GM12874 (cell line): Measurements from ENCODE around the gene TMEM238L.

Experiments used
- CTCF ChIP-seq: IDR thresholded peaks from 2 replicates; pipeline ENCODE4 v1.5.1; 2011; ENCODE audit warnings: low read depth, mild to moderate bottlenecking, control low read depth, low read length, moderate library complexity; ENCODE audit not compliant: insufficient read depth

Gene TMEM238L

DNA sequence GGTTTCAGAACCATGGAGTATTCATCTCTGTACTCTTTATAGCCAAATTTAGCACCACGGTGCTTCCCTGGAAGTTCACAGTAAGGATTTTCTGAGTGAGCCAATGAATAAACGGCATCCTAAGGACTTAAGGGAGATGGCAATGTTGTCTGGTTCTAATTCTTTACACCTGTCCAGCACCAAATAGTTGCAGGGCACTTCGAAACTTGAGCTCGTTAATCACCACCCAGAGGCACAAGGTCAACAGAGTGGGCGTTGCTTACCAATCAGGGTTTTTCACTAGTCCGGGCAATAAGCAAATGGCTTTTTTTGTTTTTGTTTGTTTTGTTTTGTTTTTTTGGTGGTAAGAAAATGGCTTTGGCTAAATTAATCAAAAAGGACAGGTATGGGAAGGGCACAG lies 45.8 kb downstream of the TMEM238L start:
- no peak for TF ChIP-seq CTCF

GRCh38 chr17:10757647-10758046 lies 46.3 kb downstream of the TMEM238L start:
- TF ChIP-seq CTCF = no peak

GRCh38 chr17:10757067-10757466 lies 46.8 kb downstream of the TMEM238L start:
- no peak for TF ChIP-seq CTCF

GRCh38 chr17:10756619-10757018 lies 47.3 kb downstream of the TMEM238L start:
- TF ChIP-seq CTCF = no peak

DNA sequence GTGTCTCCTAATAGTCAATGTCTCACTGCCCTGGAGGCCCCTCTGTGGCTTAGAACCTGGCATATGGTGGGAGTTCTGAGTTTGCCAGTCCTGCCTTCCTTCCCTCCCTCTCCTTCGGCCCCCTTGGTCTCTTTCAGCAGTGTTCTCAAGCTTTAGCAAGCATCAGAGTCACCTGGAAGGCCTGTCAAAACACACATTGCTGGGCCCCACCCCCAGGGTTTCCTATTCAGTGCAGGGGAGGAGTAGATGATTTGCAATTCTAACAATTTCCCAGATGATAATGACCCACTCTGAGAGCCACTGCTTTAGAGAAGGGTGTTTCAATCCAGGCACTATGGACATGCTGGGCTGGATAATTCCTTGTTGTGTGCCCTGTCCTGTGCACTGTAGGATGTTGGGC lies 47.7 kb downstream of the TMEM238L start:
- TF ChIP-seq CTCF = no peak

- no peak for TF ChIP-seq CTCF
These were observed 48.2 kb downstream of the TMEM238L start for GRCh38 chr17:10755592-10756127.

DNA sequence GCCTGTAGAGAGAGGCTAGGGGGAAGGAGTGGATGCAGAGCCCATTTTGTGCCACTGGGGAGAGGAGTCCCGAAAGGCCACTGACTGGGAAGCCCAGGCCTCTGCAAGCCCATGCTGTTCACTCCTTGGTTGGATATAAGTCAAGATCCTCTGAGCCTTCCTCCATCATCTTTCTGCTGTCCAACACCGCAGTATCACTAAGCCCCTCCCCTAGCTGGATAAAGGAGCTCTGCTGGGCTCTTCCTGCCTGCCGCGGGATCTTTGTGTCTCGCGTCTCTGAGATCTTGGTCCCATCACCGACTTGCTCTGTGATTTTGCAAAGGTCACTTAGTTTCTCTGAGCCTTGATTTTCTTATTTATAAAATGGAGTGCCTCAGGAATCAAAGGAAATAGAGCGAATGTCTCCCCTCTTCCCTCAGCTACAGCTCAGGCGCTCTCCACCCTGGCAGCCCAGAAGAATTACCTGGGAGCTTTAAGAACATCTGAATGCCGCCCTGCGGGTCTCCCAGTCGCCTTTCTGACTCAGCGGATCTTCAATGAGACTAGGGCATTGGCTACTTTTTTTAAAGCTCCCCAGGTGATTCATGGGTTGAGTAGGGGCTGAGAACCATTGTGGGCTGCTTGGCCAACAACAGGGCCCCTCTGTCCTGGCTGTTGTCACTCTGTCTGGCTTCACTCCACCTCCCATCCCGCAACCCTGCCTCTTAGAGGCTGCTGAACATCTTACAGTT lies 48.9 kb downstream of the TMEM238L start:
- no peak for TF ChIP-seq CTCF
